Mucosa of rectum (tissue), 2 donors: Measurements from ENCODE around the gene EVL.

ENCODE experiments used
- H3K27ac ChIP-seq, 2 donors: one replicate each; pipeline ENCODE4 v1.7.0; 2013; ENCODE audit warnings: inconsistent platforms in 2 of 2, low read depth in 2 of 2, low read length in 2 of 2
- H3K27me3 ChIP-seq, 2 donors: one replicate each; pipeline ENCODE4 v1.7.0; 2013; ENCODE audit warnings: low read length in 2 of 2; ENCODE audit not compliant: control insufficient read depth in 2 of 2, insufficient read depth in 2 of 2
- H3K36me3 ChIP-seq, 2 donors: one replicate each; pipeline ENCODE4 v1.7.0; 2013; ENCODE audit warnings: low read length in 2 of 2; ENCODE audit not compliant: control insufficient read depth in 2 of 2, insufficient read depth in 2 of 2
- H3K4me1 ChIP-seq, 2 donors: one replicate each; pipeline ENCODE4 v1.7.0; 2013; ENCODE audit warnings: low read length in 2 of 2, mild to moderate bottlenecking in 1 of 2; ENCODE audit not compliant: control insufficient read depth in 2 of 2, insufficient read depth in 2 of 2
- H3K4me3 ChIP-seq, 2 donors: one replicate each; pipeline ENCODE4 v1.7.0; 2013; ENCODE audit warnings: low read length in 2 of 2
- H3K9ac ChIP-seq, 2 donors: one replicate each; pipeline ENCODE4 v1.7.0; 2013; ENCODE audit warnings: low read length in 2 of 2, low read depth in 1 of 2, mild to moderate bottlenecking in 1 of 2
- H3K9me3 ChIP-seq, 2 donors: one replicate each; pipeline ENCODE4 v1.7.0; 2013; ENCODE audit warnings: low read length in 2 of 2; ENCODE audit not compliant: control insufficient read depth in 2 of 2
- donor health status: healthy.
- donor health status: Normal muscosa, but diverticular disease.

The EVL gene

GRCh38 chr14:100073576-100074430 is 8.6 kb downstream of the EVL start:
- Histone ChIP-seq H3K9me3 (no peaks in the 10 kb centered on the region), H3K9ac (no peak overlapping the region), H3K4me1 (peaks cover 3 to 22% of the 10 kb centered on the region in 2 donors), H3K36me3 (no peaks in the 10 kb centered on the region), H3K27ac (peak overlapping the region in 1 of 2 donors; percentile 11), H3K4me3 (no peak overlapping the region), H3K27me3 (no peaks in the 10 kb centered on the region)

DNA sequence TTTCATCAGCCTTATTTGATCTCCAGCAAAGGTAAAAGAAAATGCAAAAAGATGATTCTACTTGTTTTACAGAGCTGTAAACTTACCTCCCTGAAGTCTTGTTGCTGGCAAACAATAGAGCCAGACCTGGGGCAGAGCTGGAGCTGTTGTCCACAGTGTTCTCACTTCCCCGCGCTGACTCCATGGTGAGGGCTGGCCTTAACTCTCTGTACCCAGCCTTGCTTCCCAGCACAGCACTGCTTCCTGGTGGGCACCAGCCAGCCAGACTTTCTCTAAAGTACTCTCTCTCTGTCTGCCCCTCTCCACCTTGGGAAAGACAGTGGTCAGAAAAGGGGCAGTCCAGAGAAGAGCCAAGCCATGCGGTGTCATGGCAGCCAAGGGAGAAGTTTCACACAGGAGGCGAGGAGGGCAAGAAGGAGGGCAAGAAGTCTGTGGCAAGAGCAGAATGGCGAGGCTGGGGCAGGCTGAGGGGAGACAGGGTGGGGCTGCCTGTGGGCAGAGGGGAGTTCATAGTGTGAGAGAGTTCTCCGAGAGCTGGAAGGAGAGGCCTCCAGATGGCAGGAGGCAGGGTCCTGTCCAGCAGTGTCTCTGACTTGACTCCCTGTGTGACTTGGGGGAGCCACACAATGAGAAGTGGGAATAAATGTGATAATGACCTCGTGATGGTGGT is 9.3 kb downstream of the EVL start:
- Histone ChIP-seq H3K36me3 (no peaks in the 10 kb centered on the region), H3K4me1 (peaks cover 3 to 26% of the 10 kb centered on the region in 2 donors)

DNA sequence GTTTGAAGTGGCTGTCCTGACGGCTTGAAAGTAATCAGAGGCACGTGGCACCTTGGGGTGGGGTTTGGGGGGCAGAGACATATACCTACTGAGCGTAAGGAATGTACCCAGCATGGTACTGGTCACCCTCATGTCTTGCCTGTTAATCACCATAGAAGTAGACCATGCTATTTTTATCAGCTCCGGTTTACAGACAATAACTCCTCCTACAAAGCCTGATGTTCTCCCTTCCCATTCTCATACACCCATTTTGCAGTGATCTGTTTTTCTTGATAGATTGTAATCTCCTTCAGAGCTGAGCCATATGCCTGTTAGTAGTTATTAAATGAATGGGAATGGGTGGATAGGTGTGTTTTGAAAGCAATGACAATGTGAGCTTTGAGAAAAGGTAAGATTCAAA is 10.5 kb downstream of the EVL start:
- no peak overlapping the region for H3K9ac ChIP-seq
- H3K36me3 ChIP-seq, result no peaks in the 10 kb centered on the region
- H3K9me3 ChIP-seq, result no peaks in the 10 kb centered on the region
- no peak overlapping the region for H3K27ac ChIP-seq
- H3K4me1 ChIP-seq, result peaks cover 3 to 28% of the 10 kb centered on the region in 2 donors
- no peaks in the 10 kb centered on the region for H3K27me3 ChIP-seq
- no peak overlapping the region for H3K4me3 ChIP-seq

More for the DNA sequence above, 9.3 kb downstream of the EVL start:
- no peak overlapping the region for H3K4me3 ChIP-seq
- no peak overlapping the region for H3K27ac ChIP-seq
- H3K27me3 ChIP-seq, result no peaks in the 10 kb centered on the region
- H3K9ac ChIP-seq, result no peak overlapping the region
- no peaks in the 10 kb centered on the region for H3K9me3 ChIP-seq

GRCh38 chr14:100076133-100076532 is 10.9 kb downstream of the EVL start:
- H3K9me3 ChIP-seq, result no peaks in the 10 kb centered on the region
- no peaks in the 10 kb centered on the region for H3K27me3 ChIP-seq
- H3K4me3 ChIP-seq, result no peak overlapping the region
- no peak overlapping the region for H3K9ac ChIP-seq
- H3K27ac ChIP-seq, result peak overlapping the region in 1 of 2 donors; percentile 10
- H3K36me3 ChIP-seq, result no peaks in the 10 kb centered on the region
- peaks cover 3 to 26% of the 10 kb centered on the region in 2 donors for H3K4me1 ChIP-seq

DNA sequence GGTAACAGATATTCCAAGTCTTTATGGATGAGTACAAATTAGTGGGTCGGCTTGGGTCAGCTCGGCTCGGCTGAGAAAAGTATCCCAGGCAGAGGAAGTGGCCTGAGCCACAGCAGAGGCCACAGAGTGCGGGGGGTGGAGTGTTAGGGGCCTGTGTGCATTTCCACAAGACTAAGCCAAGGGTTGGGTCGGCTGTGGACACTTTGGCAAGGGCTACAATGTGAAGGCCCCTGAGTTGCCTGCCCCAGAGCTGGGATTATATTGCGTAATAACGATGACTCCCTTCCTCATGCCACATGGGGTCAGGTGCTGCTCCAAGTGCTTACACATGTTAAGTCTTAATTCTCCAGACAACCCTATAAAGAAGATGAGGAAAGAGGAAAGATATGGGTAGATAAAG is 11.4 kb downstream of the EVL start:
- no peaks in the 10 kb centered on the region for H3K36me3 ChIP-seq
- no peaks in the 10 kb centered on the region for H3K27me3 ChIP-seq
- H3K9me3 ChIP-seq, result no peaks in the 10 kb centered on the region
- peak overlapping the region in 1 of 2 donors; percentile 10 for H3K27ac ChIP-seq
- H3K4me1 ChIP-seq, result peaks cover 3 to 26% of the 10 kb centered on the region in 2 donors
- no peak overlapping the region for H3K9ac ChIP-seq
- H3K4me3 ChIP-seq, result no peak overlapping the region

GRCh38 chr14:100077441-100077840 is 12.2 kb downstream of the EVL start:
- peaks cover 3 to 25% of the 10 kb centered on the region in 2 donors for H3K4me1 ChIP-seq
- no peak overlapping the region for H3K27ac ChIP-seq
- H3K9me3 ChIP-seq, result no peaks in the 10 kb centered on the region
- no peak overlapping the region for H3K9ac ChIP-seq
- H3K27me3 ChIP-seq, result no peaks in the 10 kb centered on the region
- no peak overlapping the region for H3K4me3 ChIP-seq
- H3K36me3 ChIP-seq, result no peaks in the 10 kb centered on the region

GRCh38 chr14:100078216-100078803 is 13.1 kb downstream of the EVL start:
- no peaks in the 10 kb centered on the region for H3K36me3 ChIP-seq
- H3K9me3 ChIP-seq, result peaks cover 0 to 2% of the 10 kb centered on the region in 2 donors
- peak overlapping the region in 1 of 2 donors; percentile 14 for H3K4me3 ChIP-seq
- no peaks in the 10 kb centered on the region for H3K27me3 ChIP-seq
- H3K9ac ChIP-seq, result no peak overlapping the region
- H3K27ac ChIP-seq, result no peak overlapping the region
- peaks cover 0 to 17% of the 10 kb centered on the region in 2 donors for H3K4me1 ChIP-seq

DNA sequence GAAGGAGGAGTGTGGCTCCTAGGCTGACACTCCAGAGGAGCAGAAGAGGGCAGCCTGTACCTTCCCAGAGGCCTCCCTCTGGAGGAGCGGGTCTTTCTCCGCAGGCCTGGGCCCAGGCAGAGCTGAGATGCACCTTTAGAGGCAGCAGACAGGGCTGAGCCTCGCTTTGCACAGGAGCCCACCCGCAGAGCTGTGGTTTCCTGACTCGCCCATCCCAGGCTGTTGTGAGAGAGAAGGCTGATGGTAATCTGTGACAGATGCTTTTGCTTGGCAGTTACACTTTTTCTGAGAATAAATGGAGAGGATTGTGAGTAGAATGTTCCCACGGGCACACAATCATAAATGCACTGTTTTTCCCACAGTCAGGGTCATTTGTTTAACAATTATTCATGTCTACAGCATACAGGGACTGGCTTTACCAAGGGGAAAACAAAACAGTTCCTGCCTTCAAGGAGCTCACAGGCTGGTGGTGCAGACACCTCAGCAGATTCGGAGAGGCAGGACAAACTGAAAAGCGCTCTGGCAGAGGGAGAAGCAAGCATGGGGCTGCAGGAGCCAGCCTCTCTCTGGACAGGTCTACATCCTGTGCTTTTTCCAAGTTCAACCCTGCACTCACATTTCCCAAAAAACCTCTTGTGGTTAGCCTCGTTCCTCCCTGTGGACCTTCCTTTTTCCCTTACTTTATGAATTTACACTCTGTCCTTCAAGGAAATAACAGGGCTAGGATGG is 13.9 kb downstream of the EVL start:
- H3K4me1 ChIP-seq, result peaks cover 0 to 11% of the 10 kb centered on the region in 2 donors
- H3K27me3 ChIP-seq, result no peaks in the 10 kb centered on the region
- peak overlapping the region in 1 of 2 donors; percentile 20 for H3K4me3 ChIP-seq
- no peaks in the 10 kb centered on the region for H3K36me3 ChIP-seq
- H3K9me3 ChIP-seq, result peaks cover 0 to 2% of the 10 kb centered on the region in 2 donors
- no peak overlapping the region for H3K9ac ChIP-seq
- H3K27ac ChIP-seq, result peak overlapping the region in 1 of 2 donors; percentile 18

GRCh38 chr14:100079726-100080005 is 14.4 kb downstream of the EVL start:
- Histone ChIP-seq H3K9ac (no peak overlapping the region), H3K27ac (peak overlapping the region in 1 of 2 donors; percentile 18), H3K36me3 (no peaks in the 10 kb centered on the region), H3K4me3 (peak overlapping the region in 1 of 2 donors; percentile 20), H3K9me3 (peaks cover 0 to 2% of the 10 kb centered on the region in 2 donors), H3K4me1 (peaks cover 0 to 11% of the 10 kb centered on the region in 2 donors), H3K27me3 (no peaks in the 10 kb centered on the region)
